CD1c-positive myeloid dendritic cell (primary cell): Measurements from ENCODE around the gene ZDHHC6.
A peak's percentile ranks its signal among the peaks of the same experiment; 100 is the strongest.
"Not testable (repeated sequence)": the region's sequence is repeated elsewhere in the genome, so short reads cannot be mapped to it uniquely, and the experiment has no call there.

Source experiments
- DNase-seq: peaks from one replicate; pipeline ENCODE4 v3.0.0-alpha.2; 2016; ENCODE audit errors: extremely low spot score

The ZDHHC6 gene

GRCh38 chr10:112390125-112390703 lies 56.5 kb downstream of the ZDHHC6 start:
- DNase-seq, result no peak

- DNase-seq, result peak; percentile 94
Measured at GRCh38 chr10:112389271-112389822, 57.4 kb downstream of the ZDHHC6 start.

- no peak for DNase-seq
Measured at GRCh38 chr10:112388548-112388947, 58.2 kb downstream of the ZDHHC6 start.

- DNase-seq, result not testable (repeated sequence)
Measured at GRCh38 chr10:112388056-112388455, 58.7 kb downstream of the ZDHHC6 start.

- DNase-seq, result no peak
Measured at GRCh38 chr10:112385201-112385600, 61.5 kb downstream of the ZDHHC6 start.

- no peak for DNase-seq
Measured at GRCh38 chr10:112384141-112384540, 62.6 kb downstream of the ZDHHC6 start.

GRCh38 chr10:112383325-112383724 lies 63.4 kb downstream of the ZDHHC6 start:
- peak; percentile 16 for DNase-seq

GRCh38 chr10:112382515-112383235 lies 64.0 kb downstream of the ZDHHC6 start:
- no peak for DNase-seq
